ENCODE data around the gene MYO9B.
"Not testable (repeated sequence)": the region's sequence is repeated elsewhere in the genome, so short reads cannot be mapped to it uniquely, and the experiment has no call there.

The MYO9B gene

GRCh38 chr19:17184371-17184841 is 108.8 kb downstream of the MYO9B start:
- DNase-seq = peak; percentile 79

GRCh38 chr19:17185590-17185989 is 110.0 kb downstream of the MYO9B start:
- DNase-seq = no peak

DNA sequence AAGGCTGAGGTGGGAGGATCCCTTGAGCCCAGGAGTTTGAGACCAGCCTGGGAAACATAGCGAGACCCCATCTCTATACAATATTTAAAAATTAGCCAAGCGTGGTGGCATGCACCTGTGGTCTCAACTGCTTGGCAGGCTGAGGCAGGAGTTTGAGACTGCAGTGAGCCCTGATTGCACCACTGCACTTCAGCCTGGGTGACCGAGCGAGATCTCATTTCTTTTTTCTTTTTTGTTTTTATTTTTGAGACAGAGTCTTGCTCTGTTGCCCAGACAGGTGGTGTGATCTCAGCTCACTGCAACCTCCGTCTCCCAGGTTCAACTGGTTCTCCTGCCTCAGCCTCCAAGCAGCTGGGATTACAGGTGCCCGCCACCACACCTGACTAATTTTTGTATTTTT is 116.2 kb downstream of the MYO9B start:
- not testable (repeated sequence) for DNase-seq

GRCh38 chr19:17192751-17193150 is 117.2 kb downstream of the MYO9B start:
- no peak for DNase-seq

- DNase-seq = no peak
These were observed 119.0 kb downstream of the MYO9B start for GRCh38 chr19:17194608-17195007.

DNA sequence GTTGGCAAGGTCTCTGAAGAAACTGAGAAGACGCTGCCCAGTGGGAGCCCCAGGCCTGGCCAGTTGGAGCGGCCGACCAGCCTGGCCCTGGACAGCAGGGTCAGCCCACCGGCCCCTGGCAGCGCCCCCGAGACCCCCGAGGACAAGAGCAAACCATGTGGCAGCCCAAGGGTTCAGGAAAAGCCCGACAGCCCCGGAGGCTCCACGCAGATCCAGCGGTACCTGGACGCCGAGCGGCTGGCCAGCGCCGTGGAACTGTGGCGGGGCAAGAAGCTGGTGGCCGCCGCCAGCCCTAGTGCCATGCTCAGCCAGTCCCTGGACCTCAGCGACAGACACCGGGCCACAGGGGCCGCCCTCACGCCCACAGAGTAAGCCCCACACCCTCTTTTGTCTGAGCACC is 119.5 kb downstream of the MYO9B start:
- no peak for DNase-seq

- no peak for DNase-seq
These were observed 121.0 kb downstream of the MYO9B start for GRCh38 chr19:17196610-17197009.

GRCh38 chr19:17197666-17198065 is 122.1 kb downstream of the MYO9B start:
- no peak for DNase-seq

- DNase-seq = no peak
These were observed 125.0 kb downstream of the MYO9B start for GRCh38 chr19:17200408-17201079.

- no peak for DNase-seq
These were observed 126.7 kb downstream of the MYO9B start for GRCh38 chr19:17202249-17202648.

DNA sequence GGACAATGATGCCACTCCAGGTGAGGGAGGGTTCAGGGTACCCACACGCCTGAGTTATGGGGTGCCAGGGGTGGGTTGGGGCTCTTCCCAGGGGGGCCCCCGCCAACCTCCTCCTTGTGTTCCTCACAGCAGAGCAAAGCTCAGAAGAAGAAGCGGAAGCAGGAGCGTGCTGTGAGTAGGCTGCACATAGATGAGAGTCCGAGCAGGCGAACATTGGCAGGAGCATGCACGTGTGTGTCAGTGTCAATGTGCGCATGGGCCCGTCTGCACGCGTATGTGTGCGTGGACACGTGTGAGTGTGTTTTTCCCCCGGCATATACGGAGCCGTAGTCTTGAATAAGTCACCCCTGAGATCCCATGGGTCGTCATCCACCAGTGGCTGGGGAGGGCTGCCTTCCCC is 127.1 kb downstream of the MYO9B start:
- DNase-seq = no peak

DNA sequence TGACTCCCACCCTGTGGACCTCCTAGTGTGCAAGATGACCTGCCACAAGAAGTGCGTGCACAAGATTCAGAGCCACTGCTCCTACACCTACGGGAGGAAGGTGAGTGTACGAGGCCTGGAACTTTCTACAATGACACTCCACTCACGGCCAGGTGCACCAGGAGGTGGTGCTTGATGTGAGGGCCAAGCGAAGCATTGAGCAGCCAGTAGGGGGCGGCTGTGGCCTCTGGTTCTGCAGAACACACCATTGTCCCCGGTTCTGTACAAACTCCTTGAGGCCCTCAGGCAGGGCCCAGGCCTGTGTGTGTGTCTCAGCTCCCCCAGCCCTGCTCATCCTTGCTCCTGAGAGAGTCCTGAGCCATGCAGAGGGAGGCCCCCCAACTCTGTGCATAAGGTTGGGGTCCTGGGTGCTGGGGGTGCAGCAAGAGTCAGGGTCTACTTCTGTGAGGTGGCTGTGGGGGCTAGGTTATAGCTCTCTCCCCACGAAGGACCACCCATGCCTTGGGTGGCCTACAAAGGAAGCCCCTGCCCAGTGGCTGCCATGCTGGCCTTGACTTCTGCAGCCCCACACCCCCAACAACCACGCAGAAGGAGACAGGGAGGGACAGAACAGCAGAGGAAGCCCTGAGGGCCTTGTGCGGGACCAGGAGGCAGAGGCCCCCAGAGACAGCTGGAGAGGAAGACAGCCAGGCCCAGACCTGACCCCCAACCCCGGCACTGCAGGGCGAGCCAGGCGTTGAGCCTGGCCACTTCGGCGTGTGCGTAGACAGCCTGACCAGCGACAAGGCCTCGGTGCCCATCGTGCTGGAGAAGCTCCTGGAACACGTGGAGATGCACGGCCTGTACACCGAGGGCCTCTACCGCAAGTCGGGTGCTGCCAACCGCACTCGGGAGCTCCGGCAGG is 129.9 kb downstream of the MYO9B start:
- peak; percentile 41 for DNase-seq

DNA sequence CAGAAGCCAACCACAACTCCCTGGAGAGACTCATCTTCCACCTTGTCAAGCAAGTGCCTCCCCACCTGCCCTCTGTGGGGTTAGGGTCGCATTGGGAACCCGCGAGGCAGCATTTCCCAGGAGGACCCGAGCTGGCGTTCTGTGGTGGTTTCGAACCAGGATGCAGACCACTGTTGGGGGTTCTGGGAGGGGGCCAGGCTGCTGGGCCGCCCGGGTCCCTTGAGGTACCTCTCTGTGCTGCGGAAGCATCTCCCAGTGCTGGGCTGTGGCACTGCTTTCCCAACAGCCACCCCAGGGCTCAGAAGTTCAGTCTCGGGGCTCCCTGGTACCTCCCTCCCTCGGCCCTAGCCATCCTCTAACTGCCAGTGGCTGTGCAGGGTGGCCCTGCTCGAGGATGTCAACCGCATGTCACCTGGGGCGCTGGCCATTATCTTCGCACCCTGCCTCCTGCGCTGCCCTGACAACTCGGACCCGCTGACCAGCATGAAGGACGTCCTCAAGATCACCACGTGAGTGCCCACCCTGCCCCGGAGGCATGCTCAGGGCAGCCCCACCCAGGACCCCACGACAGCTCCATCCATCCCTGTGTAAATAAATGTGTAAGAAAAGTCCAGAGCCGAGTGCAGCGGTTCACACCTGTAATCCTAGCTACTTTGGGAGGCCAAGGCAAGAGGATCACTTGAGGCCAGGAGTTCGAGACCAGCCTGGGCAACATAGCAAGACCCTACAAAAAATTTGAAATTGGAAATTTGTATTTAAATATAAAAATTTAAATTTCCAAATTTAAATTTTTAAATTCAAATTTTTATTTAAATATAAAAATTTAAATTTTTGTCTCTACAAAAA is 131.4 kb downstream of the MYO9B start:
- no peak for DNase-seq

DNA sequence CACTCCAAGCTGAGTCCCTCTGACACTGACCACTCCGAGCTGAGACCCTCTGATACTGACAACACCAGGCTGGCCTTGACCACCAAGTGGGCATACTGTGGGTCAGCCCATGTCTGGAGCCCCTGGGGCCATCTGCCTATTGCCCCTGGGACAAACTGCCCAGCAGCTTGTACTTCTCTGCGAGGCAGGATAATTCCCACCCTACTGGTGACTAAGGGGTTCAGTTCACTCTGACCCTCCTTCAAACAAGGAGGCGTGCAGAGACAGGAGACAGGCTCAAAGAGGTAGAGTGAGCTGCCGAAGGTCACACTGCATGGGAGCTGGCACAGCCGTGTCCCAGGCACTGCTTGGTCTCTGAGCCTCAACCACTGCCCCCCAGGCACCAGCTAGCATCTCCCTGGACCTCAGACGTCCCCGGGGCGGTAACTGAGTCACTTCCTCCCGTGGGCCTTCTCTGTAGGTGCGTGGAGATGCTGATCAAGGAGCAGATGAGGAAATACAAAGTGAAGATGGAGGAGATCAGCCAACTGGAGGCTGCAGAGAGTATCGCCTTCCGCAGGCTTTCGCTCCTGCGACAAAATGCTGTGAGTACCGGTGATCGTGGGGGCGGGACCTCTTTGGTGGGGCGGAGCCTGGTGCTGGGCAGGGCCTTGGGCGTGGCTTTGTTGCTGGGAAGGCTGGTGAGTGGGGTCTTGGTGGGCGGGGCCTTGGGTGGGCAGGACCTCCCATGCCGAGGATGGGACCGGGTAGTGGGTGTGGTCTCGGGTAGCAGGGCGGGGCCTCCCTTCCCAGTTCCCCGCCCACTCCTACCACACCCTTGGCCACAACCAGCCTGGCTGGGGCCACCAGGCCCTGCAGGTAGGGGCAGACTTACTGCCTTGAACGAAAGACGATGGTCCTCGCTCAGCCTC is 133.8 kb downstream of the MYO9B start:
- peak; percentile 39 for DNase-seq

DNA sequence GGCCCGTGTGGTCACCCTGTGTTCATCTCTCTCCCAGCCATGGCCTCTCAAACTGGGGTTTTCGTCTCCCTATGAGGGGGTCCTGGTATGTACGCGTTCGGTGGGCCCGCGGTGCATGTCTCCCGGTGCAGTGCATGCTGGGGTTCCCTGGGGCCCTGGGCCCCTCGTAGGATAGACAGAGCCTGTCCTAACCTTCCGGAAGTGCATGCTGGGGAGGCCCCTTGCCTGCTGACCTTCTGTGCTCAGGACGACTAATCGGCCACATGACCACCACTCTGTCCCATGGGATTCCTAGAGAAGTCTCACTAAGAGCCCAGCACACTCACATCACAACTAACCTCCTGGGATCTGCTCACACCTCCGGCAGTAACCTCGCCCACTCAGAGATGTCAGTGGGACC is 134.7 kb downstream of the MYO9B start:
- DNase-seq = no peak

- DNase-seq = no peak
These were observed 136.2 kb downstream of the MYO9B start for GRCh38 chr19:17211547-17212446.

GRCh38 chr19:17213334-17213733 is 137.8 kb downstream of the MYO9B start:
- no peak for DNase-seq

- DNase-seq = no peak
These were observed 139.0 kb downstream of the MYO9B start for GRCh38 chr19:17214508-17215126.

- DNase-seq = peak; percentile 95
These were observed 139.8 kb downstream of the MYO9B start, which contains the start of gene USE1 for GRCh38 chr19:17215127-17215971. Gene USE1, plus strand, starts transcription at chr19:17215357. Its CDS starts 49 bp downstream, at chr19:17215406.
